ENCODE results near the gene FCSK.
"Not testable (repeated sequence)": the region's sequence is repeated elsewhere in the genome, so short reads cannot be mapped to it uniquely, and the experiment has no call there.

FCSK gene

GRCh38 chr16:70432356-70432722, 22.1 kb upstream of the FCSK start:
- DNase-seq, result no peak

- DNase-seq, result no peak
Observed at GRCh38 chr16:70432723-70433457, 21.5 kb upstream of the FCSK start.

GRCh38 chr16:70433458-70434103, 20.8 kb upstream of the FCSK start:
- no peak for DNase-seq

GRCh38 chr16:70434484-70435260, 19.7 kb upstream of the FCSK start:
- DNase-seq, result no peak

GRCh38 chr16:70437017-70437581, 17.3 kb upstream of the FCSK start:
- DNase-seq, result no peak

- DNase-seq, result no peak
Observed at GRCh38 chr16:70437582-70438557, 16.5 kb upstream of the FCSK start.

GRCh38 chr16:70438585-70438968, 15.8 kb upstream of the FCSK start:
- peak; percentile 39 for DNase-seq

- peak; percentile 91 for DNase-seq
Observed at GRCh38 chr16:70438969-70439862, 15.2 kb upstream of the FCSK start, which contains the start of gene ST3GAL2. Gene ST3GAL2, minus strand, starts transcription at chr16:70439100. Its CDS starts 40,570 bp downstream, at chr16:70398530.

GRCh38 chr16:70440009-70440692, 14.2 kb upstream of the FCSK start:
- no peak for DNase-seq

GRCh38 chr16:70441406-70441990, 12.9 kb upstream of the FCSK start:
- no peak for DNase-seq

- no peak for DNase-seq
Observed at GRCh38 chr16:70442344-70442743, 12.1 kb upstream of the FCSK start.

- no peak for DNase-seq
Observed at GRCh38 chr16:70444249-70445063, 9.9 kb upstream of the FCSK start.

- no peak for DNase-seq
Observed at GRCh38 chr16:70448075-70448474, 6.3 kb upstream of the FCSK start.

GRCh38 chr16:70450142-70451003, 4.0 kb upstream of the FCSK start:
- DNase-seq, result not testable (repeated sequence)

- not testable (repeated sequence) for DNase-seq
Observed at GRCh38 chr16:70451004-70451340, 3.4 kb upstream of the FCSK start.

GRCh38 chr16:70453117-70453891, 1.1 kb upstream of the FCSK start:
- DNase-seq, result no peak

- DNase-seq, result no peak
Observed at GRCh38 chr16:70453892-70454221, 538 bp upstream of the FCSK start.

GRCh38 chr16:70455910-70456309, 1.5 kb downstream of the FCSK start:
- no peak for DNase-seq
